ENCODE results near the gene KCND3. TPM values are rescaled to one million over a fixed set of nuclear protein-coding genes. Genes with fewer than 3 reads are reported as not detected.

Gene KCND3
- total RNA-seq, 1 experiment from 2014 or later = 0.15 TPM

DNA sequence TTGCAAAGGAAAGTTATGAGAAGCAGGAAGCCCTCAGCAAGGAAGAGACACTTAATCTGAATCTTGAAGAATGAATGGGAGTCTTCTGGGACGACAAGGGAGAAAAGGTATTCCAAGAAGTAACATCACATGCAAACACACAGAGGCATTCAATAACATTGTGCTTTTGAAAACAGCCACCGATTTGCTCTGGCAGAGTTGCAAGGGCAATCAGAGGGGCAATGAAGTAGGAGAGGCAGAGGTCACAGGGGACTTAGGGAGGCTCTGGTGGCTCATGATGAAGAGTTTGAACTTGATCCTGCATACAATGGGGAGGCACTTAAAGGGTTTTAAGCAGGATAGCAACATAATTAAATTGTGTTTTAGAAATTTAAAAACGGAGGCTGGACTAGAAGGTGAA lies 126.1 kb downstream of the KCND3 start:
- no peak for DNase-seq
- Histone ChIP-seq H3K27ac (ENCODE audit: insufficient read length, low read depth, low read length) (no peak overlapping the region), H4K91ac (ENCODE audit: insufficient read length, low read depth, low read length) (no peak overlapping the region), H3K9me3 (ENCODE audit: control insufficient read depth, low read depth, low read length) (no peaks in the 10 kb centered on the region), H2AK5ac (ENCODE audit: insufficient read length, low read length) (no peak overlapping the region), H3K18ac (ENCODE audit: insufficient read length, low read depth, low read length) (no peak overlapping the region), H2BK5ac (ENCODE audit: insufficient read length, low read length) (no peak overlapping the region), H3K23ac (ENCODE audit: insufficient read length, low read depth, low read length) (no peak overlapping the region), H4K5ac (ENCODE audit: insufficient read length, low read depth, low read length) (no peak overlapping the region), H4K20me1 (ENCODE audit: control insufficient read depth, insufficient read depth, insufficient read length) (no peaks in the 10 kb centered on the region), H2AFZ (ENCODE audit: low read length) (no peak overlapping the region), H4K8ac (replicated peaks; ENCODE audit: insufficient read length, low read depth, low read length) (no peak overlapping the region), H2BK120ac (ENCODE audit: low read depth, low read length, poor library complexity, severe bottlenecking) (no peak overlapping the region), H3K23me2 (ENCODE audit: insufficient read length, low read depth, low read length, poor library complexity, severe bottlenecking) (no peaks in the 10 kb centered on the region), H3K4me2 (ENCODE audit: insufficient read depth, insufficient read length, low read length) (no peak overlapping the region), H2BK15ac (ENCODE audit: low read depth, low read length) (no peak overlapping the region), H3T11ph (ENCODE audit: low read length) (no peak overlapping the region), H3K79me1 (ENCODE audit: insufficient read depth, low read depth, low read length, poor library complexity, severe bottlenecking) (no peaks in the 10 kb centered on the region), H3K79me2 (ENCODE audit: insufficient read depth, low read length) (no peaks in the 10 kb centered on the region), H3K14ac (ENCODE audit: insufficient read depth, low read length) (no peak overlapping the region), H3K4me1 (ENCODE audit: insufficient read depth, low read length) (no peaks in the 10 kb centered on the region), H2BK20ac (ENCODE audit: low read depth, low read length, poor library complexity, severe bottlenecking) (no peak overlapping the region), H3K9ac (ENCODE audit: extremely low read depth, insufficient read length, low read length) (no peak overlapping the region), H3K27me3 (ENCODE audit: insufficient read depth, low read length) (no peaks in the 10 kb centered on the region), H2BK12ac (ENCODE audit: insufficient read length, low read depth, low read length) (no peak overlapping the region), H3K4ac (ENCODE audit: low read depth, low read length) (no peak overlapping the region), H3K56ac (ENCODE audit: insufficient read length, low read depth, low read length) (no peak overlapping the region)
- peaks cover 6 to 11% of the 10 kb centered on the region in 2 experiments; a peak in 3 of 4 replicates for H3K4me1 Mint-ChIP-seq
- no peaks in the 10 kb centered on the region; a peak in 1 of 7 replicates for H3K36me3 Mint-ChIP-seq (ENCODE audit: insufficient read depth in 1 of 3, low read depth in 3 of 3)
- H3K27ac Mint-ChIP-seq = no peak overlapping the region
- no peak overlapping the region for H3K4me3 Mint-ChIP-seq
- TF ChIP-seq, protein P1, sequence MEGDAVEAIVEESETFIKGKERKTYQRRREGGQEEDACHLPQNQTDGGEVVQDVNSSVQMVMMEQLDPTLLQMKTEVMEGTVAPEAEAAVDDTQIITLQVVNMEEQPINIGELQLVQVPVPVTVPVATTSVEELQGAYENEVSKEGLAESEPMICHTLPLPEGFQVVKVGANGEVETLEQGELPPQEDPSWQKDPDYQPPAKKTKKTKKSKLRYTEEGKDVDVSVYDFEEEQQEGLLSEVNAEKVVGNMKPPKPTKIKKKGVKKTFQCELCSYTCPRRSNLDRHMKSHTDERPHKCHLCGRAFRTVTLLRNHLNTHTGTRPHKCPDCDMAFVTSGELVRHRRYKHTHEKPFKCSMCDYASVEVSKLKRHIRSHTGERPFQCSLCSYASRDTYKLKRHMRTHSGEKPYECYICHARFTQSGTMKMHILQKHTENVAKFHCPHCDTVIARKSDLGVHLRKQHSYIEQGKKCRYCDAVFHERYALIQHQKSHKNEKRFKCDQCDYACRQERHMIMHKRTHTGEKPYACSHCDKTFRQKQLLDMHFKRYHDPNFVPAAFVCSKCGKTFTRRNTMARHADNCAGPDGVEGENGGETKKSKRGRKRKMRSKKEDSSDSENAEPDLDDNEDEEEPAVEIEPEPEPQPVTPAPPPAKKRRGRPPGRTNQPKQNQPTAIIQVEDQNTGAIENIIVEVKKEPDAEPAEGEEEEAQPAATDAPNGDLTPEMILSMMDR (conservative IDR thresholded peaks at IDR 0.05) = no peak
- H3K9me3 Mint-ChIP-seq = no peaks in the 10 kb centered on the region; a peak in 1 of 5 replicates
- no CpG with 5 or more reads among the region's 3 CpGs for WGBS (ENCODE audit: extremely low coverage, insufficient read length, low lambda C conversion rate)
- H3K27me3 Mint-ChIP-seq (ENCODE audit: low read depth) = peaks cover 3% of the 10 kb centered on the region

All from H9 (cell line).